ENCODE measurements around the gene CA11.
"Not testable (repeated sequence)": the region's sequence is repeated elsewhere in the genome, so short reads cannot be mapped to it uniquely, and the experiment has no call there.

Gene CA11

DNA sequence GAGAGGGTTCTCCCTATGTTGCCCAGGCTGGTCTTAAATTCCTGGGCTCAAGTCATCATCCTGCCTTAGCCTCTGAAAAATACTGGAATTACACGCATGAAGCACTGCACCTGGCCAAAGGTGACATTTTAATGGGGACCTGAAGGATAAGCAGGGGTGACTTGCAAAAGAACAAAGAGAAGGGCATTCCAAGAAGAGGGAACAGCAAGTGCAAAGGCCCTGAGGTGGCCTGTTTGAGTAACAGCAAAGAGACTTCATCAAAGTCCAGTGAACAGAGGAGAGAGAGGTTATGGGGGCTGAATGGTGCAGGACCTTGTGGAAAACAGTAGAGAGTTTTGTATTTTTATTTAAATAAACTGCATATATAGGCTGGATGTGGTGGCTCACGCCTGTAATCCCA lies 4.1 kb downstream of the CA11 start:
- no peak for DNase-seq (ENCODE audit: low read depth)

GRCh38 chr19:48639483-48640375 lies 6.3 kb downstream of the CA11 start:
- DNase-seq (ENCODE audit: low read depth): no peak

- DNase-seq (ENCODE audit: low read depth): no peak
Measured at GRCh38 chr19:48638831-48639381, 7.1 kb downstream of the CA11 start.

DNA sequence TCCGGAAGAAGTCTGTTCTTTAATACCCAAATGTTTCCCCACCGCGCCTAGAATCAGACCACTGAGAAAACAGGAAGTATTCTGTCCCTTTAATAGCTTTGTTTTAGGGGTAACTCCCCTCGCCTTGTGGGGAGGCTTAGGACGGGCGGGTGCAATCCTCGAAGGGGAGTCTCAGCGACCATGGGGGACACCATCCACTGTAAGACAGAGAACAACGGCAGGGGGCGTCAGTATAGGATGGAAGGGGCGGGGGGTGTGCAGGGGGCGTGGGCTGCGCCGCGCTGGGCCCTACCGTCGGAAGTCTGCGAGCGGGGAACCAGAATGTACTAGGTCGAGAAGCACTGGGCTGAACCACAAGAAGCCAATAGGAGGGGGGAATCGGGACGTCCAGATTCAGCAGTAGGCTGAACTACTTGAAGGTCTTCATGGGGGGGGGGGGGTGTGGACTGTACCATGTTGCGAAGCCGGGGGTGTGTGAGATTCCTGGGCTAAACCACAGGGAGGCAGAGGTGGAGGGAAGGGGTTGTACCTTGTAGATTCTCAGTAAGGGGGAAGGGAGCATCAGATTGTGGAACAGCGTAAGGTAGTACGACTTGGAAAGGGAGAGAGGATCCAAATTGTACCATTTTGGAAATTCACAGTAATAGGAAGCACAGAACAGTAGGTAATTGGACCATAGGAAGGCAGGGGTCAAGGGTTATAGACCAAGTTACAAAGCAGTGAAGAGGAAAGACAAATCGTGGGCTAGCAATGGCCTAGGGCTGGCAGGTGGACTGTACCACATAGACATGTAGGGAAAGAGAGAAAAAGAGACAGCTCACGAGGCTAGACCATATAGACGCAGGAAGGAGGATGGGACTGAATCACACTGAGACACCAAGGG lies 7.8 kb downstream of the CA11 start:
- DNase-seq (ENCODE audit: low read depth): peak; percentile 67

GRCh38 chr19:48637449-48637947 lies 8.5 kb downstream of the CA11 start:
- peak; percentile 99 for DNase-seq (ENCODE audit: low read depth)

- no peak for DNase-seq (ENCODE audit: low read depth)
Measured at GRCh38 chr19:48636859-48637448, 9.0 kb downstream of the CA11 start, which contains the start of gene DBP. Gene DBP, minus strand, starts transcription at chr19:48637379. Its CDS starts 385 bp downstream, at chr19:48636994.

DNA sequence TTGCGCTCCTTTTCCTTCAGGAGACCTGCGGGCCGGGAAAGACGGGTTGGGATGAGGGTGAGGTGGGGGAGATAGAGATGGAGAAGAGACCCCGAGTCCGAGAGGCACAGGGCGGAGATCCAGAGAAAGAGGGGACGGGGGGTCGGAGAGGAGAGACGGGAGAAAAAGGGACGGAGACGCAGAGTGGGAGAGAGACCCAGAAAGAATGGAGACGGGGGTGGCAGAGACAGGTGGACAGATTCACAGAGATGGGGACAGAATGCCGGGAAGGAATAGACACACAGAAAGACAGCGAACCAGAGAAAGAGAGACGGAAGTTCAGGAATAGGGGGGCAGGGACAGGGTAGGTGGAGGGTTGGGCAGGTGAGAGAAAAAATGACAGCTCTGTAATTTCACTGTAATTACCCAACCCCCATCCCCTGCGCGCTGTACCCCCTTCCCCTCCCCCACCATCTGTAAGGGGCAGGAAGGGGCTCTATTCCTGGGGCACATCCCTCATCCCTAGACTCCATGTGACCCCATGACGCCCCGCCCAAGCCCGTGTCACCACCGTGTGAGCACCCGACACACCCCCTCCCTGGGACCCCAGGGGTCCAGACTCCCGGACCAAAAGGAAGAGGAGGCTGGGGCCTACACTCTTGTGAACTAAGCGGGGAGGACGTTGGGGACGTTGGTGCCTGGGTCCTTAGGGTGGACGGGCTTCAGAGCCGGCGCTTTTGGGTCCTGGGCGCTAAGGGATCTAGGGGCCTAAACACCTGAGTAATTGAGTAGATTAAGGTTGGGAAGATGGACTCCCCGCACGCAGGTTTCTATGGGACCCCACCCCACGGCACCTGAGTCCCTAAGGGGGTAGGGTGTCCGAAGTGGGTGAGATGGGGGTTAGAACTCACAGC lies 9.8 kb downstream of the CA11 start:
- DNase-seq (ENCODE audit: low read depth): no peak

- DNase-seq (ENCODE audit: low read depth): peak; percentile 60
Measured at GRCh38 chr19:48635263-48635965, 10.6 kb downstream of the CA11 start.

GRCh38 chr19:48634424-48635262 lies 11.3 kb downstream of the CA11 start:
- DNase-seq (ENCODE audit: low read depth): peak; percentile 83

DNA sequence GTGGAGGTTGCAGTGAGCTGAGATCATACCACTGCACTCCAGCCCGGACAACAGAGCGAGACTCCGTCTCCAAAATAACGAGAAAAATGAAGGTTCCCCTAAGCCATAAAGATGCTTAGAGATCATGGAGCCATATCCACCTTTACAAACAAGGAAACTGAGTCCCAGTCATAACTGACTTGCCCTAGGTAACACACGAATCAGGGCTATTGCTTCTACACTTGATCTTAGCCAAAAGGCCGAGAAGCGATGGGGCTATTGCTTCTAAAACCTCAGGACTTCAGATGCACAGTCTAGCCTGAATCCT lies 12.0 kb downstream of the CA11 start:
- no peak for DNase-seq (ENCODE audit: low read depth)

DNA sequence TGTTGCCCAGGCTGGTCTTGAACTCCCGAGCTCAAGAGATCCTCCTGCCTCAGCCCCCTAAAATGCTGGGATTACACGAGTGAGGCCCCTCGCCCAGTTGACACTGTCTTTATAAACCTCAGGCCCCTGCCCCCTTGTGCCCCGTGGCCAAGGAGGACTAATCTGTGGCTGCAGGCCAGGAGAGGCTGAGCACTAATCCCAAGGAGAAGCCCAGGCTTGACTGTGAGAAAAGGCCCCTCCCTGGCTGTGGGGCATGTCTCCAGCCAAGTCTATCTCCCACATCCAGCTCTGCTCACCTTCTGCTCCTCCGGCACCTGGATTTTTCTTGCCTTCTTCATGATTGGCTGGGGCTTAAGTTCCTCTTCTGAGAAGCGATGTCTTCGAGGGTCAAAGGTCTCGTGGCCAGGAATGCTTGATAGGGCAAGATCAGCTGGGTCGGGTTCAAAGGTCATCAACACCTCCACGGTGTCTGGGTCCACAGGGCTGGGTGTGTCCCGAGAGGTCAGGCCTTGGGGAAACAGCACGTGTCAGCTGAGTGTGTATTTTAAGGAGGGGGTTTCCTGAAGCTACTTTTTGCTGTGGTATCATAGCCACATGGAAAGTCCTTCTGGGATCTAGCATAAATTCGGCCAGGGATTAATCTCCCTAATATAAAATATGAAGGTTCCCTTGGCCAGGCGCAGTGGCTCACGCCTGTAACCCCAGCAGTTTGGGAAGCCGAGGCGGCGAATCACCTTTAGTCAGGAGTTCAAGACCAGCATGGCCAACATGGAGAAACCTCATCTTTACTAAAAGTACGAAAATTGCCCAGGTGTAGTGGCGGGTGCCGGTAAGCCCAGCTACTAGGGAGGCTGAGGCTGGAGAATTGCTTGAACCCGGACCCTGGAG lies 12.6 kb downstream of the CA11 start:
- no peak for DNase-seq (ENCODE audit: low read depth)

DNA sequence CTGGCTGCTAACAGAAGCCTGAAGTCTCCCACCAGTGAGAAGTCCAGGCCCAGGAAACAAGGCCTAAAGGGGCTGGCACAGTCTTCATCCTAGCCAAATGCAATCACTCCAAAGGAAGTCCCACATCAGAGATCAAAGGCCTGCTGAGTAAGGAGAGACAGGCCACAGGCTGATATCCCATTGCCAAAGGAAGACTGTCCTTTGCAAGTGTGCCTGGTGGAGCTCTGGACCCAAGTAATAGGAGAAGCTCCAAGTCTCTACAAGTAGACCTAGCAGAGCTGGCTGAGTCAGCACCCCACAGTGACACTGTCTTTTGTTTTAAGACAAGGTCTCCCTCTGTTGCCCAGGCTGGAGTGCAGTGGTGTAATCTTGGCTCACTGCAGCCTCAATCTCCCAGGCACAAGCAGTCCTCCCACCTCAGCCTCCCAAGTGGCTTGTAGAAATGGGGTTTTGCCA lies 13.3 kb downstream of the CA11 start:
- DNase-seq (ENCODE audit: low read depth): no peak

DNA sequence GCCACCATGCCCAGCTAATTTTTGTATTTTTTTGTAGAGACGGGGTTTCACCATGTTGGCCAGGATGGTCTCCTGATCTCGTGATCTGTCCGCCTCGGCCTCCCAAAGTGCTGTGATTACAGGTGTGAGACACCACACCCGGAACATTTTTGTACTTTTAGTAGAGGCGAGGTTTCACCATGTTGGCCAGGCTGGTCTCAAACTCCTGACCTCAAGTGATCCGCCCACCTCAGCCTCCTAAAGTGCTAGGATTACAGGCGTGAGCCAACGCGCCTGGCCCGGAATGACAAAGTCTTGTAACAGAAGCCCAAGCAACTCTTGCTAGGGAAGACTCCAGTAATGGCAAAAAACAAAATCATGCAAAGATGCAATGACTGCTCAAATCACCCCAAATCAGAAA lies 13.7 kb downstream of the CA11 start:
- not testable (repeated sequence) for DNase-seq (ENCODE audit: low read depth)

- DNase-seq (ENCODE audit: low read depth): no peak
Measured at GRCh38 chr19:48631225-48631624, 14.8 kb downstream of the CA11 start.

- no peak for DNase-seq (ENCODE audit: low read depth)
Measured at GRCh38 chr19:48630296-48631063, 15.5 kb downstream of the CA11 start.

DNA sequence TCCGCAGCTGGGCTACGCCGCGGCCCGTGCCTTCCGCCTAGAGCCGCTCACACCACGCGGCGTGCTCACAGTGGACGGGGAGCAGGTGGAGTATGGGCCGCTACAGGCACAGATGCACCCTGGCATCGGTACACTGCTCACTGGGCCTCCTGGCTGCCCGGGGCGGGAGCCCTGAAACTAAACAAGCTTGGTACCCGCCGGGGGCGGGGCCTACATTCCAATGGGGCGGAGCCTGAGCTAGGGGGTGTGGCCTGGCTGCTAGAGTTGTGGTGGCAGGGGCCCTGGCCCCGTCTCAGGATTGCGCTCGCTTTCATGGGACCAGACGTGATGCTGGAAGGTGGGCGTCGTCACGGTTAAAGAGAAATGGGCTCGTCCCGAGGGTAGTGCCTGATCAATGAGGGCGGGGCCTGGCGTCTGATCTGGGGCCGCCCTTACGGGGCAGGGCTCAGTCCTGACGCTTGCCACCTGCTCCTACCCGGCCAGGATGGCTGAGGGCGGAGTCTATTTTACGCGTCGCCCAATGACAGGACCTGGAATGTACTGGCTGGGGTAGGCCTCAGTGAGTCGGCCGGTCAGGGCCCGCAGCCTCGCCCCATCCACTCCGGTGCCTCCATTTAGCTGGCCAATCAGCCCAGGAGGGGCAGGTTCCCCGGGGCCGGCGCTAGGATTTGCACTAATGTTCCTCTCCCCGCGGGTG lies 16.2 kb downstream of the CA11 start:
- DNase-seq (ENCODE audit: low read depth): no peak

GRCh38 chr19:48629297-48629598 lies 16.7 kb downstream of the CA11 start:
- no peak for DNase-seq (ENCODE audit: low read depth)

Measured in stimulated activated CD8-positive, alpha-beta memory T cell treated with anti-CD3 and anti-CD28 coated beads, Interleukin-12 subunit alpha, Interleukin-12 subunit beta, amount 100 ng/mL, for 1 hour (primary cell).